ENCODE results near the gene TMC7.

TMC7 gene

GRCh38 chr16:19029980-19030379 lies 46.2 kb downstream of the TMC7 start:
- DNase-seq (ENCODE audit: low spot score), result no peak

- no peak for DNase-seq (ENCODE audit: low spot score)
These were observed 48.0 kb downstream of the TMC7 start for GRCh38 chr16:19031738-19032137.

DNA sequence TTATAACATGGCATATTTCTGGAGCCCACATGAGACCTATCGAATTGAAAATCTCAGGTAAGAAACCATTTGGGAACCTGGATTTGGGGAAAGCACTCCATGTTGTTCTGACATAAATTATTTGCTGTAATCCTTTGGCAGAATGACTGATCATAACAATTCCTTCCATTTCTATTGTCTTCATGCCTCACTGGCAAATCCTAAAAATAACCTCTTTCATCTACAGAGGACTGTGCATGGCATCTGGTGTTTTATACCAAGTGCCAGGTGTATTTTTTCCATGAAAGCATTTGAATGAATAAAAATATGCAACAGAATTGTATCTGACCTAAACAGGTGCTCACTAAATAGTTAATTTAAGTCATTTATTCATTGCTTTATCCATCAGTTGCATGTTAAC lies 50.0 kb downstream of the TMC7 start:
- DNase-seq (ENCODE audit: low spot score), result no peak

DNA sequence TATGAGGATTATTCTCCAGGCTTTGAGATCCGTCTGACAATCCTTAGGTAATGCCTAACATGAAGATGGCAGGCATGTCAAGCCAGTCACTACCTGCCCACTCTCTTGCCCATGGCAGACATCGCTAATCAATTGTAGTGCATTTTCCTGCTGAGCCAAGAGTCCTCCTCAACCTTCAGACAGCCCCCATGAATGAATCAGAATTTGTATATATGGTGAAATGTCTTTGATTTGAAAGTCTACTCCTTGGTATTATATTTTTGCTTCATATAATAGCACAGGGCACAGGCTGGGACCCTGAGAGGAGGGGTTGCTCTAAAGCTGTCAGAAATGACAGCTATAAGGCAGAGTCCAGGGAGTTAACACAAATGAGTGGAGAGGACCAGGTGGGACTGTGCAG lies 56.7 kb downstream of the TMC7 start:
- DNase-seq (ENCODE audit: low spot score), result no peak

DNA sequence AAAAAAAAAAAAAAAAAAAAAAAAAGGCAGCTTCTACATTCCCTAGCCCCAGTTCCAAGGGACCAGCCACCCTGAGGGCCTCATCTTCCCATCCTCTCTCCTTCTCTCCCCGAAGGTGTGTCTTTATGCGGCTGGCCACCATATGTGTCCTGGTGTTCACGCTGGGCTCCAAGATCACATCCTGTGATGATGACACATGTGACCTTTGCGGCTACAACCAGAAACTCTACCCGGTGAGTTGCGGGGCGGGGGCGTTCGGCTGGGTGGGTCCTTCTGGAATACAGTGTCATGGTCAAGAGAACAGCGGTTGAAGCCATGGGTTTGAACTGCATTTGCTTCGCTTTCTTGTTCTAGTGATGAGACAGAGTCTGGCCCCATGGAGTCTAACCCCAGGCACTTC lies 61.0 kb downstream of the TMC7 start:
- DNase-seq (ENCODE audit: low spot score), result no peak

- no peak for DNase-seq (ENCODE audit: low spot score)
These were observed 62.3 kb downstream of the TMC7 start for GRCh38 chr16:19046062-19046461.

DNA sequence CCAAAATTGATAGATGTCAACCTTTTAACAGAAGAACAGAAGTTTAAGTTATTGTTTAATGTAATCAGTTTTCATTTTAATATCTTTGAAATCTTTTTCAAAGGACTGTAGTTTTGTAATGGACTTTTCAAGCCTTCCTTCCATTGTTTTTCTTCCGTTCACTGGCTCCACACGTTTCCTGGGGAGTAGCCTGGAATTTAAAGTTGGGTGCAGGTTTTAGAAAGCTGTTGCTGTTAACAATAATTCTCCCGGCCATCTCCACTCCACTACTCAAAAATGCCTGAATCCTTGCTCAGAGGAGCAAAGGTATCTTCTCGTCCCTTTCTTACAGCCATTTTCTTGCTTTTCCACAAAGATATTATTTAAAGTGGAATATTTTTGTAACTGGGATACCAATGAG lies 79.0 kb downstream of the TMC7 start:
- DNase-seq (ENCODE audit: low spot score), result no peak

- DNase-seq (ENCODE audit: low spot score), result no peak
These were observed 83.2 kb downstream of the TMC7 start for GRCh38 chr16:19066988-19067348.

DNA sequence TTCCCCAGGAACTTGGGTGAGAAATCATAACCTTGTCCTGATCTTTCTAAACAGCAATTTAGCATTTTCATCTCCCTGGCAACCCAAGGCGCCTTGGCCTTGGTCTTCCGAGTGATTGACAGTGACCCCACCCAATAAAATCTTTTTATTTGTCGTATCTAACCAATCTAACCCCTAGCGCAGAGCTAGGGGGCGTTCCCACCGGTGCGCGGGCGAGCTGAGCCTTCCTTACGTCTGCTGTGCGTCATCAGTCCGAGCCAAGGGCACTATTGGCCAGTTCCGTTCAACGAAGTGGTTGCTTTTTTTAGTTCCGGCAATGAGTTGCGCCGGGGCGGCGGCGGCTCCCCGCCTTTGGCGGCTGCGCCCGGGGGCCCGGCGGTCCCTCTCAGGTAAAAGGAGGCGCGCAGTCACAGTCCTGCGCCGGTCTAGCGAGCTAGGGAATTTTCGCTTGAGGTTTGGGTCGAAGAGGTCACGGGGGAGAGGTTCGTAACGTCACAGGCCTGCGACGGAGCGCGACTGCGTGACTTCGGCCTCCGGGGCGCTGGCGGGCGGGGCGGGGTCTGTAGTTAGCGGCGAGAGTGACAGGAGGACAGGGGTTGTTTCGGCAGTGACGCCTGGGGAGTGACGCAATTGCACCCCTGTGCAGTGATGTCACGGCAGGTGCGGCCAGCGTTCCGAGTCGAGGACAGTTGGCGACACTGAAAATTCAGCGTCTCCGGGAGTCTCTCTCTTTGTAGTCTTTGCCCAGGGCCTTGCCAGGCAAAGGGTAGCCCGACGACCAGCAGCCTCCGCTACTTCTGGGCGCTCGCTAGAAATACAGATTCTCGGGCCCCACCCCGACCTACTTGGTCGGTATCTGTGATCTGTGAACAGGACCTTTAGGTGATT lies 83.9 kb downstream of the TMC7 start, which contains the start of gene COQ7:
COQ7 (plus strand) TSS at position 266 of the 888 bp plus-strand sequence; CDS start at position 317, 51 bp downstream.
- peak; percentile 97 for DNase-seq (ENCODE audit: low spot score)

- no peak for DNase-seq (ENCODE audit: low spot score)
These were observed 84.6 kb downstream of the TMC7 start for GRCh38 chr16:19068237-19068815.

DNA sequence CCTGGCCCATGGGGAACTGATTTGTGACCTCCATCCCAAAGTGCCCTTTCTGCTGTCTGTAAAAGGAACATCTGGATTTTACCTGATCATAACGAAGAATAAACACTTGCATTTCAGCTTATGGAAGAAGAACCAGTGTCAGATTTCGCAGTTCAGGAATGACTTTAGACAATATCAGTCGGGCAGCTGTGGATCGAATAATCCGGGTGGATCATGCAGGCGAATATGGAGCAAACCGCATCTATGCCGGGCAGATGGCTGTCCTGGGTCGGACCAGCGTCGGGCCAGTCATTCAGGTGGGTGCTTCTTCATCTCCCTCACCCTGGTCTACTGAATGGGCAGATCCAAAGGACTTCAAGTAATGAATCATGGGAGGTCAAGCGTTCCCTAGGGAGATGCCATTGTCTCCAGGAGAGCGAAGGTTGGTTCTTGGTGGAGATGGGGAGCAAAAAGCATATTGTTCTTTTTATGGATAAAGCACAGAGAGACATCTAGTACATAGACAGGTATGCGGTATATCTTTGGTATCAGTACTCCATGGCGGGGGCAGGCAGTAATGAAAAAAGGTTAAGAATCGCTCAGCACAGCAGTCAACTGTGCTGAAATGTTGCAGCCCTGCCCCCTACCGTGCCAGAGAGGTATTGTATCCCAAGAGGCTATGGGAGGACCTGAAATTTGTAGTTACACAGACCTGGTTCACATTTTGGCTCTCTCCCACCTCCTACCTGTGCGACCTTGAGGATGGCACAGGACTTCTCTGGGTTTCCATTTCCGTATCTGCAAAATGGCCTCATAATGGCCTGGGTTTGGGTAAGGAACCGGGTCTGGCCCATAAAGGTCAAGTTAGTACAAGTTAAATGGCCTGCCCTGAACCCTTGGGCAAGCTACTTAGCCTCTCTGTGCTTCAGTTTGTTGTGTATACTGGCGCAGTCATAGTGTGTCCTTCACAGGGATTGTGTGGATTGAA lies 88.4 kb downstream of the TMC7 start:
- peak; percentile 51 for DNase-seq (ENCODE audit: low spot score)

DNA sequence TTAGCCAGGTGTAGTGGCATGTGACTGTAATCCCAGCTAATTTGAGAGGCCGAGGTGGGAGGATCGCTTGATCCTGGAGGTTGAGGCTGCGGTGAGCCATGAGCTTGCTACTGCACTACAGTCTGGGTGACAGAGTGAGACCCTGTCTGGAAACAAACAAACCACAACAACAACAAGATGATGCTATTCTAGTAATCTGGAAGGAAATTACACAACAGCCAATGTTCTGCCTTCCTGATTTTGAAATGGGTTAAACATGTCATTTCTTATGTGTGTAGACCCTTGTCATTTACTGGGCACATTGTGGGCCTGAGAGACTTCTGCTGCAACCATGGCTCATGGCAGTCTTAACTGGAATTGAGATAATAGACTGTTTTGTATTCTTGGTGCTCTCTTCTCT lies 89.6 kb downstream of the TMC7 start:
- no peak for DNase-seq (ENCODE audit: low spot score)

- DNase-seq (ENCODE audit: low spot score), result no peak
These were observed 90.1 kb downstream of the TMC7 start for GRCh38 chr16:19073863-19074262.

DNA sequence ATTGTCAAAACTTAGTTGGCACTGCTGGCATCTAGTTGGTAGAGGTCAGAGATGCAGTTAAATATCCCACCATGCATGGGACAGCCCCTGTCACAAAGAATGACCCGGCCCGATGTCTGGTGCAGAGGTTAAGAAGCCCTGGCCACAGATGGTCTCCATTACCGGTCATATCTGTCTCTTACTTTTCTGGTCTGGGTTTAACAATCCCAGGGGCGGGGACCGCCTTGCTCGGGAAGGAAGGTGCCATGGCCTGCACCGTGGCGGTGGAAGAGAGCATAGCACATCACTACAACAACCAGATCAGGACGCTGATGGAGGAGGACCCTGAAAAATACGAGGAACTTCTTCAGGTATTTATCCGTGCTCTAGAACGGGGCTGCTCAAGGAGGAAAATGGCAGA lies 91.8 kb downstream of the TMC7 start:
- no peak for DNase-seq (ENCODE audit: low spot score)

- no peak for DNase-seq (ENCODE audit: low spot score)
These were observed 94.1 kb downstream of the TMC7 start for GRCh38 chr16:19077879-19078278.

DNA sequence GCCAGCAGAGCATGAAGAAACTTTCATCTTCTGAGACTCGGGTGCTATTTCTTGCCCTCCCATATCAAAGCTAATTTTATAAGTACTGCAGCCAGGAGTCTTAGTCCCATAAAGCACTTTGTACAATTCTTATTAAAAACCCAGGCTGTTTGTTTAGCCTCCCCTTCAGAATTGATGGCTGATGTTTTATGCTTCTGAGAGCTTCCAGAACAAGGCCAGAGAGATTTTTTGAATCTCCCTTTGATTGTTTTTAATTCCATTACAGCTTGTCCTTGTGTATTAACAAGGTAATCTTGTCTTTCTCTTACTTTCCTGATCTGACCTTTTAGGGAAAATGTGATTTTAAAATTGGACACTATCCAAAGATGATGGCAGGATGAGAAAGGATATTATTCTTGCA lies 99.9 kb downstream of the TMC7 start:
- no peak for DNase-seq (ENCODE audit: low spot score)

DNA sequence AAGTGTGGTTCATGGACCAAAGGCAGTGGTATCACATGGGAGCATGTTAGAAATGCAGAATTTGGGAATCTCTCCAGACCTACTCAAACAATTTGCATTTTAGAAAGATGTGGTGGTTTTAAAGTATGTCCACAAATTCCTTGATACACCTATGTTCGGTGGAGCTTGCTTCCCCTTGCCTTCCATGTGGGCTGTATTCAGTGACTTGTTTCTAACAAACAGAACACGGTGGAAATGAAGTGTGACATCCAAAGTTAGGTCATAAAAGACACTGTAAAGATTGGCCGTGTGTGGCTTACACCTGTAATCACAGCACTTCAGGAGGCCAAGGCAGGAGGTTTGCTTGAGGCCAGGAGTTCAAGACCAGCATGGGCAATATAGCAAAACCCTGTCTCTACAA lies 100.4 kb downstream of the TMC7 start:
- DNase-seq (ENCODE audit: low spot score), result no peak

- DNase-seq (ENCODE audit: low spot score), result no peak
These were observed 101.1 kb downstream of the TMC7 start for GRCh38 chr16:19084879-19085278.

- DNase-seq (ENCODE audit: low spot score), result no peak
These were observed 102.0 kb downstream of the TMC7 start for GRCh38 chr16:19085679-19086200.

- peak; percentile 87 for DNase-seq (ENCODE audit: low spot score)
These were observed 102.8 kb downstream of the TMC7 start for GRCh38 chr16:19086322-19087199.

- no peak for DNase-seq (ENCODE audit: low spot score)
These were observed 104.7 kb downstream of the TMC7 start for GRCh38 chr16:19088341-19088916.

All from iPS-NIHi11 (cell line).